HepG2 (cell line): ENCODE measurements around the gene AARS1. TPM values are rescaled to one million over a fixed set of nuclear protein-coding genes. Genes with fewer than 3 reads are reported as not detected.
A peak's percentile ranks its signal among the peaks of the same experiment; 100 is the strongest.

Experiments
- ATF7-NPFF ChIP-seq: sonication (generic); formaldehyde crosslinking; IDR thresholded peaks from 2 replicates; pipeline ENCODE4 v1.8.1; 2023; ENCODE audit warnings: mild to moderate bottlenecking, low read depth, missing genetic modification reagents, moderate library complexity
- HNRNPL ChIP-seq: fragments of 200-400 bp; formaldehyde crosslinking; IDR thresholded peaks from 2 replicates; pipeline ENCODE4 v1.6.1; 2017; ENCODE audit warnings: mild to moderate bottlenecking, low read depth, low read length
- IRF2 ChIP-seq: IDR thresholded peaks from 2 replicates; pipeline ENCODE4 v1.6.1; 2018; ENCODE audit warnings: missing genetic modification reagents, missing compliant biosample characterization
- KAT8 ChIP-seq: IDR thresholded peaks from 2 replicates; pipeline ENCODE4 v1.6.1; 2016; ENCODE audit warnings: missing genetic modification reagents, missing compliant biosample characterization
- MAFF ChIP-seq: IDR thresholded peaks from 2 replicates; pipeline ENCODE4 v1.6.1; 2011; ENCODE audit warnings: low read depth, low read length, improper control_type of control experiment
- MTF1 ChIP-seq: sonication (generic); formaldehyde crosslinking; IDR thresholded peaks from 2 replicates; pipeline ENCODE4 v1.5.0; 2020; ENCODE audit warnings: missing genetic modification reagents
- SIX1 ChIP-seq: sonication (generic); formaldehyde crosslinking; IDR thresholded peaks from 2 replicates; pipeline ENCODE4 v1.4.0; 2020; ENCODE audit warnings: missing genetic modification reagents, borderline replicate concordance
- SNRNP70 ChIP-seq: fragments of 200-400 bp; formaldehyde crosslinking; IDR thresholded peaks from 2 replicates; pipeline ENCODE4 v1.6.1; 2017; ENCODE audit warnings: mild to moderate bottlenecking, low read depth, low read length, moderate library complexity
- SOX6 ChIP-seq, 2 experiments: fragments of 450-650 bp in 1 of 2; sonication (generic) in 1 of 2; formaldehyde crosslinking in 1 of 2; IDR thresholded peaks; 2 replicates each; pipeline versions ENCODE4 v1.4.0 to v1.6.1; 2017 to 2020; ENCODE audit warnings: antibody characterized with exemption in 1 of 2, mild to moderate bottlenecking in 1 of 2, missing genetic modification reagents in 1 of 2
- TRIM24 ChIP-seq: sonication (generic); formaldehyde crosslinking; IDR thresholded peaks from 2 replicates; pipeline ENCODE4 v1.8.0; 2022; ENCODE audit warnings: mild to moderate bottlenecking, missing genetic modification reagents
- U2AF1 ChIP-seq: fragments of 200-400 bp; formaldehyde crosslinking; optimal IDR thresholded peaks from 2 replicates; pipeline ENCODE3; 2017; ENCODE audit warnings: mild to moderate bottlenecking, low read depth, low read length
- ZEB1 ChIP-seq: IDR thresholded peaks from 2 replicates; pipeline ENCODE4 v1.6.1; 2012; ENCODE audit warnings: mild to moderate bottlenecking, low read depth, inconsistent platforms; ENCODE audit not compliant: insufficient replicate concordance
- ZKSCAN5 ChIP-seq: sonication (generic); formaldehyde crosslinking; IDR thresholded peaks from 2 replicates; pipeline ENCODE4 v1.5.1; 2020; ENCODE audit warnings: mild to moderate bottlenecking, missing genetic modification reagents
- ZMYM2 ChIP-seq: sonication (generic); formaldehyde crosslinking; IDR thresholded peaks from 2 replicates; pipeline ENCODE4 v1.8.0; 2022; ENCODE audit warnings: mild to moderate bottlenecking, missing genetic modification reagents
- ZNF232 ChIP-seq: sonication (generic); formaldehyde crosslinking; IDR thresholded peaks from 2 replicates; pipeline ENCODE4 v1.4.0; 2020; ENCODE audit warnings: missing genetic modification reagents, borderline replicate concordance
- ZNF879 ChIP-seq: sonication (generic); formaldehyde crosslinking; IDR thresholded peaks from 2 replicates; pipeline ENCODE4 v1.8.1; 2023; ENCODE audit warnings: missing genetic modification reagents
- ZSCAN21 ChIP-seq: sonication (generic); formaldehyde crosslinking; IDR thresholded peaks from 2 replicates; pipeline ENCODE4 v1.8.0; 2022; ENCODE audit warnings: mild to moderate bottlenecking, missing genetic modification reagents, moderate library complexity, borderline replicate concordance
- polyA plus RNA-seq, 8 experiments: library from polyadenylated mRNA; depleted of rRNA in 3 of 8; stranded (reverse) in 7 of 8; unstranded in 1 of 8; fragments of >200 nt; fragmentation: Illumina TruSeq in 4 of 8; extraction: Trizol in 4 of 8; gene quantifications; 2 replicates each; pipeline versions ENCODE4 v1.2.1 to v1.2.3, GENCODE V29; 2011 to 2016; ENCODE audit warnings: low read depth in 4 of 8, missing spikeins in 1 of 8, mixed read lengths in 1 of 8; ENCODE audit not compliant: insufficient read depth in 1 of 8
- total RNA-seq, 5 experiments: library from RNA; depleted of rRNA; stranded (reverse); fragments of >200 nt; fragmentation: Illumina TruSeq; extraction: Trizol; gene quantifications; 2 replicates each; pipeline ENCODE4 v1.2.3, GENCODE V29; 2016; ENCODE audit warnings: low read depth in 1 of 5
- TF ChIP-seq, protein P1 (sequence below): sonication (generic); formaldehyde crosslinking; IDR thresholded peaks from 2 replicates; pipeline ENCODE4 v1.4.0; 2020; ENCODE audit warnings: mild to moderate bottlenecking, low read depth, missing genetic modification reagents
- TF ChIP-seq, protein P2 (sequence below): fragments of 450-650 bp; IDR thresholded peaks from 2 replicates; pipeline ENCODE4 v1.6.1; 2016
- TF ChIP-seq, protein P3 (sequence below): IDR thresholded peaks from 2 replicates; pipeline ENCODE4 v1.6.1; 2016
- TF ChIP-seq, protein P4 (sequence below): sonication (generic); formaldehyde crosslinking; IDR thresholded peaks from 2 replicates; pipeline ENCODE4 v1.8.0; 2022; ENCODE audit warnings: mild to moderate bottlenecking, missing genetic modification reagents; ENCODE audit not compliant: insufficient replicate concordance

AARS1 gene
- total and polyA plus RNA-seq, 2 of the 13 experiments (the other 11 are each of a cell fraction or from before 2014, with no cell fraction given), result 107 to 132 TPM

DNA sequence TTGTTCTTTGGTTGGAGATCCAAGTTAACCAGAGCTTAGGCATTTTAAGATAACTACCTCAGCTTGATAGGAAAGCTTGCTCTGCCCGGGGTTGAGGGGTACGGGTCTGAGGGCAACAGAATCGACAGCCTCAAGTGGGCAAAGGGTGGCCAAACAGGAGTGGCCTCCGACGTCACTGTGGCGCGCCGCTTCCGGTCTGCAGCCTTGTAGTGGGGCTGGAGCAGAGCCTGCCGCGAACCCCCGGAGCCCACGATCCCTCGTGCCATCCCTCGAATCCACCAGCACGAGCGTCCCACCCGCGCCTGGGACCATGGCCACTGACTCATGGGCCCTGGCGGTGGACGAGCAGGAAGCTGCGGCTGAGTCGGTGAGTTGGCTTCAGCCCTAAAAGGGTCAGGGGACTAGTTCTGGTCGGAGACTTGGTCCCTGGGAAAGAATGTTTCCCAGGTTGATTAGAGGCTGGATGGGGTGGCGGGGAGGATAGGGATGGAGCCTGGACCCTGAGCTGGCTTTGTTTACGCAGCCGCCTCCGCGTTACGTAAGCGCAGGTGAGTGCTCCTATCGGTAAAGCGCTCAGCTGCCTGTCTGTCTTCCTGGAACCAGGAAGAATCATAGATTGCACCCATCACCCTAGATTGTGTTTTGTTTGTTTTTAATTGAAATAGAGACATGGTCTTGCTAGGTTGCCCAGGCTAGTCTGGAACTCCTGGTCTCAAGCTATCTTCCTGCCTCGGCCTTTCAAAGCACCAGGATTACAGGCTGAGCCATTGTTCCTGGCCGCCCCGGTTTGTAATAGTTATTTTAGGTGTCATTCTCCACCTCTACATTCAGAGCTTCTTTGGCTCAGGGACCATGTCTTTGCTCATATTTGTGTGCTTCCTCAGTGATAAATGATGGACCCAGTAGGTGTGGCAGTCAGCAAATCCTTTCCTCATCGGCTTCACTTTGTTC lies 10.0 kb upstream of the AARS1 start, which contains the start of gene DDX19B (continued):
- TF ChIP-seq ZMYM2 (CRISPR knock-in tag) (peak; percentile 92), TRIM24 (CRISPR knock-in tag) (0 out of 2 replicates have a peak, but pooled peaks have one; percentile 67), U2AF1 (peak; percentile 82), KAT8 (CRISPR knock-in tag) (peak; percentile 98), SOX6 (IDR thresholded peaks at IDR 0.05) (no peak), SOX6 (CRISPR knock-in tag; IDR thresholded peaks at IDR 0.05) (peak; percentile 92), ZNF232 (CRISPR knock-in tag) (peak; percentile 46; the same call in 1 of the 2 replicates), ZNF879 (peak; percentile 90; the same call in 1 of the 2 replicates), IRF2 (CRISPR knock-in tag) (peak; percentile 84), MAFF (no peak), ATF7-NPFF (peak; percentile 95), ZEB1 (peak; percentile 99), SNRNP70 (no peak), HNRNPL (peak; percentile 91), SIX1 (CRISPR knock-in tag) (no peak), ZSCAN21 (CRISPR knock-in tag) (peak; percentile 77), MTF1 (CRISPR knock-in tag) (no peak), ZKSCAN5 (CRISPR knock-in tag) (0 out of 2 replicates have a peak, but pooled peaks have one; percentile 53)
- TF ChIP-seq, protein P1, sequence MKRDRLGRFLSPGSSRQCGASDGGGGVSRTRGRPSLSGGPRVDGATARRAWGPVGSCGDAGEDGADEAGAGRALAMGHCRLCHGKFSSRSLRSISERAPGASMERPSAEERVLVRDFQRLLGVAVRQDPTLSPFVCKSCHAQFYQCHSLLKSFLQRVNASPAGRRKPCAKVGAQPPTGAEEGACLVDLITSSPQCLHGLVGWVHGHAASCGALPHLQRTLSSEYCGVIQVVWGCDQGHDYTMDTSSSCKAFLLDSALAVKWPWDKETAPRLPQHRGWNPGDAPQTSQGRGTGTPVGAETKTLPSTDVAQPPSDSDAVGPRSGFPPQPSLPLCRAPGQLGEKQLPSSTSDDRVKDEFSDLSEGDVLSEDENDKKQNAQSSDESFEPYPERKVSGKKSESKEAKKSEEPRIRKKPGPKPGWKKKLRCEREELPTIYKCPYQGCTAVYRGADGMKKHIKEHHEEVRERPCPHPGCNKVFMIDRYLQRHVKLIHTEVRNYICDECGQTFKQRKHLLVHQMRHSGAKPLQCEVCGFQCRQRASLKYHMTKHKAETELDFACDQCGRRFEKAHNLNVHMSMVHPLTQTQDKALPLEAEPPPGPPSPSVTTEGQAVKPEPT (CRISPR knock-in tag), result no peak
- TF ChIP-seq, protein P2, sequence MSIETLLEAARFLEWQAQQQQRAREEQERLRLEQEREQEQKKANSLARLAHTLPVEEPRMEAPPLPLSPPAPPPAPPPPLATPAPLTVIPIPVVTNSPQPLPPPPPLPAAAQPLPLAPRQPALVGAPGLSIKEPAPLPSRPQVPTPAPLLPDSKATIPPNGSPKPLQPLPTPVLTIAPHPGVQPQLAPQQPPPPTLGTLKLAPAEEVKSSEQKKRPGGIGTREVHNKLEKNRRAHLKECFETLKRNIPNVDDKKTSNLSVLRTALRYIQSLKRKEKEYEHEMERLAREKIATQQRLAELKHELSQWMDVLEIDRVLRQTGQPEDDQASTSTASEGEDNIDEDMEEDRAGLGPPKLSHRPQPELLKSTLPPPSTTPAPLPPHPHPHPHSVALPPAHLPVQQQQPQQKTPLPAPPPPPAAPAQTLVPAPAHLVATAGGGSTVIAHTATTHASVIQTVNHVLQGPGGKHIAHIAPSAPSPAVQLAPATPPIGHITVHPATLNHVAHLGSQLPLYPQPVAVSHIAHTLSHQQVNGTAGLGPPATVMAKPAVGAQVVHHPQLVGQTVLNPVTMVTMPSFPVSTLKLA, result 0 out of 2 replicates have a peak, but pooled peaks have one; percentile 14
- TF ChIP-seq, protein P3, sequence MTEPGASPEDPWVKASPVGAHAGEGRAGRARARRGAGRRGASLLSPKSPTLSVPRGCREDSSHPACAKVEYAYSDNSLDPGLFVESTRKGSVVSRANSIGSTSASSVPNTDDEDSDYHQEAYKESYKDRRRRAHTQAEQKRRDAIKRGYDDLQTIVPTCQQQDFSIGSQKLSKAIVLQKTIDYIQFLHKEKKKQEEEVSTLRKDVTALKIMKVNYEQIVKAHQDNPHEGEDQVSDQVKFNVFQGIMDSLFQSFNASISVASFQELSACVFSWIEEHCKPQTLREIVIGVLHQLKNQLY, result peak; percentile 6; the same call in 1 of the 2 replicates
- TF ChIP-seq, protein P4, sequence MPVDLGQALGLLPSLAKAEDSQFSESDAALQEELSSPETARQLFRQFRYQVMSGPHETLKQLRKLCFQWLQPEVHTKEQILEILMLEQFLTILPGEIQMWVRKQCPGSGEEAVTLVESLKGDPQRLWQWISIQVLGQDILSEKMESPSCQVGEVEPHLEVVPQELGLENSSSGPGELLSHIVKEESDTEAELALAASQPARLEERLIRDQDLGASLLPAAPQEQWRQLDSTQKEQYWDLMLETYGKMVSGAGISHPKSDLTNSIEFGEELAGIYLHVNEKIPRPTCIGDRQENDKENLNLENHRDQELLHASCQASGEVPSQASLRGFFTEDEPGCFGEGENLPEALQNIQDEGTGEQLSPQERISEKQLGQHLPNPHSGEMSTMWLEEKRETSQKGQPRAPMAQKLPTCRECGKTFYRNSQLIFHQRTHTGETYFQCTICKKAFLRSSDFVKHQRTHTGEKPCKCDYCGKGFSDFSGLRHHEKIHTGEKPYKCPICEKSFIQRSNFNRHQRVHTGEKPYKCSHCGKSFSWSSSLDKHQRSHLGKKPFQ (CRISPR knock-in tag), result no peak
